A549 (cell line): ENCODE data around the gene SLC9A9. TPM values are rescaled to one million over a fixed set of nuclear protein-coding genes. Genes with fewer than 3 reads are reported as not detected.

Experiments used
- ATAC-seq, 2 experiments: fragments of 200-7000 bp in 1 of 2; fragments of >200 bp in 1 of 2; cut with Nextera tagmentation in 1 of 2; cut with Tn5 transposase in 1 of 2; 3 replicates each; pipeline versions ENCODE4 v1.8.0 to v1.9.1; 2018 to 2020; ENCODE audit warnings: mild to moderate bottlenecking in 1 of 2, moderate library complexity in 1 of 2
- CTCF ChIA-PET: fragments of 300-600 bp; sonication (Branson Sonifier 250); formaldehyde crosslinking; extraction: SDS; loops from one replicate; lab custom pipeline; 2021; ENCODE audit warnings: antibody characterized with exemption, inconsistent platforms; lab: Yijun Ruan, JAX
- POLR2A ChIA-PET: fragments of 350-600 bp; formaldehyde crosslinking; extraction: SDS; loops from one replicate; lab custom pipeline; 2021; ENCODE audit warnings: antibody characterized with exemption, inconsistent platforms; lab: Yijun Ruan, JAX
- DNase-seq, 2 experiments: peaks; one replicate each; pipeline versions ENCODE4 v3.0.0 to v3.0.0-alpha.2; 2011 to 2016; ENCODE audit warnings: low read depth in 1 of 2, low spot score in 1 of 2
- FAIRE-seq: peaks from 2 replicates; lab custom pipeline; 2011; peaks lifted over from hg19 to GRCh38; lab: Jason Lieb, UNC
- H3K27ac ChIP-seq, 2 experiments: fragments of >200 bp; sonication (Bioruptor Twin); formaldehyde crosslinking; 3 replicates each; pipeline ENCODE4 v1.5.1; 2016 to 2017
- H3K4me1 ChIP-seq: fragments of >200 bp; sonication (Bioruptor Twin); formaldehyde crosslinking; 3 replicates; pipeline ENCODE4 v1.6.1; 2016
- H3K4me2 ChIP-seq: fragments of >200 bp; sonication (Bioruptor Twin); formaldehyde crosslinking; 3 replicates; pipeline ENCODE4 v1.6.1; 2016
- H3K4me3 ChIP-seq: fragments of >200 bp; sonication (Bioruptor Twin); formaldehyde crosslinking; 3 replicates; pipeline ENCODE4 v1.5.1; 2016
- H3K9me3 ChIP-seq: fragments of >200 bp; sonication (Bioruptor Twin); formaldehyde crosslinking; 3 replicates; pipeline ENCODE4 v1.6.1; 2016
- CBX8 ChIP-seq: fragments of 200-600 bp; sonication (generic); IDR thresholded peaks from 2 replicates; pipeline ENCODE4 v1.6.1; 2016
- CHD2 ChIP-seq: fragments of 150-350 bp; IDR thresholded peaks from 2 replicates; pipeline ENCODE4 v1.6.1; 2014; ENCODE audit warnings: low read length; ENCODE audit not compliant: partially characterized antibody
- CHD4 ChIP-seq: fragments of 200-600 bp; sonication (generic); IDR thresholded peaks from 2 replicates; pipeline ENCODE4 v1.6.1; 2016; ENCODE audit warnings: antibody characterized with exemption, mild to moderate bottlenecking, borderline replicate concordance
- E2F6 ChIP-seq: IDR thresholded peaks from 2 replicates; pipeline ENCODE4 v1.6.1; 2012; ENCODE audit warnings: low read depth, borderline replicate concordance
- EHF ChIP-seq: fragments of 250-450 bp; sonication (Bioruptor Pico); IDR thresholded peaks from 2 replicates; pipeline ENCODE4 v1.5.0; 2020; ENCODE audit warnings: mild to moderate bottlenecking
- ESRRA ChIP-seq: fragments of 150-350 bp; IDR thresholded peaks from 2 replicates; pipeline ENCODE4 v1.6.1; 2014; ENCODE audit warnings: mild to moderate bottlenecking, low read length, borderline replicate concordance
- GATA3 ChIP-seq: IDR thresholded peaks from 2 replicates; pipeline ENCODE4 v1.6.1; 2012; ENCODE audit warnings: borderline replicate concordance
- HDAC2 ChIP-seq: fragments of 200-600 bp; sonication (generic); IDR thresholded peaks from 2 replicates; pipeline ENCODE4 v1.6.1; 2016
- HOXB5 ChIP-seq: fragments of 250-450 bp; sonication (Bioruptor Pico); IDR thresholded peaks from 2 replicates; pipeline ENCODE4 v1.5.0; 2020; ENCODE audit warnings: mild to moderate bottlenecking, moderate library complexity
- NFE2L2 ChIP-seq: fragments of 150-350 bp; conservative IDR thresholded peaks from 2 replicates; pipeline ENCODE4 v1.6.1; 2014; ENCODE audit warnings: low read length
- POLR2AphosphoS2 ChIP-seq: conservative IDR thresholded peaks from 2 replicates; pipeline ENCODE4 v1.6.1; 2012; ENCODE audit warnings: low read length, improper control_type of control experiment, inconsistent platforms
- RCOR1 ChIP-seq: fragments of 150-350 bp; IDR thresholded peaks from 2 replicates; pipeline ENCODE4 v1.6.1; 2014; ENCODE audit warnings: antibody characterized with exemption, low read length, low read depth
- RFX5 ChIP-seq: fragments of 450-650 bp; IDR thresholded peaks from 2 replicates; pipeline ENCODE4 v1.7.1; 2014; ENCODE audit warnings: antibody characterized with exemption, mild to moderate bottlenecking, moderate library complexity
- RNF2 ChIP-seq: fragments of 200-600 bp; sonication (generic); IDR thresholded peaks from 2 replicates; pipeline ENCODE4 v1.6.1; 2016; ENCODE audit warnings: low read depth, mild to moderate bottlenecking, antibody characterized with exemption, moderate library complexity, borderline replicate concordance
- USF2 ChIP-seq: fragments of 450-650 bp; IDR thresholded peaks from 2 replicates; pipeline ENCODE4 v1.6.1; 2014; ENCODE audit warnings: antibody characterized with exemption
- ZC3H11A ChIP-seq: fragments of 450-650 bp; IDR thresholded peaks from 2 replicates; pipeline ENCODE4 v1.6.1; 2014; ENCODE audit warnings: antibody characterized with exemption, mild to moderate bottlenecking
- WGBS: methylation state at CpG from one replicate; pipeline ENCODE4 v1.1.6; 2017; ENCODE audit errors: missing lambda C conversion rate; 5-methylcytosine and 5-hydroxymethylcytosine counted together
- polyA plus RNA-seq, 4 experiments: library from polyadenylated mRNA; depleted of rRNA in 3 of 4; stranded (reverse); fragments of >200 nt; fragmentation: RNase III in 1 of 4; extraction: RNeasy Plus Mini Kit Qiagen cat#74134 plus additional on column Dnase treatment in 1 of 4; gene quantifications; 2 replicates in 3 of 4; 3 replicates in 1 of 4; pipeline ENCODE4 v1.2.3, GENCODE V29; 2011 to 2017
- TF ChIP-seq, protein P1 (sequence below): fragments of 250-450 bp; sonication (Bioruptor Pico); IDR thresholded peaks from 2 replicates; pipeline ENCODE4 v1.5.0; 2021; ENCODE audit warnings: mild to moderate bottlenecking, moderate library complexity, borderline replicate concordance
- TF ChIP-seq, protein P2 (sequence below): IDR thresholded peaks from 2 replicates; pipeline ENCODE4 v1.6.1; 2012
- TF ChIP-seq, protein P3 (sequence below): fragments of >200 bp; sonication (Bioruptor Twin); formaldehyde crosslinking; IDR thresholded peaks from 3 replicates; pipeline ENCODE4 v1.6.1; 2016

The SLC9A9 gene
- polyA plus RNA-seq, 2 of the 4 experiments (the other 2 are of a cell fraction), result 0.10 to 0.32 TPM

GRCh38 chr3:143750841-143751240 lies 97.4 kb downstream of the SLC9A9 start:
- TF ChIP-seq CHD2 (no peak), E2F6 (no peak), POLR2AphosphoS2 (no peak), RNF2 (no peak), ESRRA (no peak), HOXB5 (CRISPR knock-in tag) (no peak), ZC3H11A (no peak), CBX8 (no peak), NFE2L2 (no peak), CHD4 (no peak)
- TF ChIP-seq, protein P1, sequence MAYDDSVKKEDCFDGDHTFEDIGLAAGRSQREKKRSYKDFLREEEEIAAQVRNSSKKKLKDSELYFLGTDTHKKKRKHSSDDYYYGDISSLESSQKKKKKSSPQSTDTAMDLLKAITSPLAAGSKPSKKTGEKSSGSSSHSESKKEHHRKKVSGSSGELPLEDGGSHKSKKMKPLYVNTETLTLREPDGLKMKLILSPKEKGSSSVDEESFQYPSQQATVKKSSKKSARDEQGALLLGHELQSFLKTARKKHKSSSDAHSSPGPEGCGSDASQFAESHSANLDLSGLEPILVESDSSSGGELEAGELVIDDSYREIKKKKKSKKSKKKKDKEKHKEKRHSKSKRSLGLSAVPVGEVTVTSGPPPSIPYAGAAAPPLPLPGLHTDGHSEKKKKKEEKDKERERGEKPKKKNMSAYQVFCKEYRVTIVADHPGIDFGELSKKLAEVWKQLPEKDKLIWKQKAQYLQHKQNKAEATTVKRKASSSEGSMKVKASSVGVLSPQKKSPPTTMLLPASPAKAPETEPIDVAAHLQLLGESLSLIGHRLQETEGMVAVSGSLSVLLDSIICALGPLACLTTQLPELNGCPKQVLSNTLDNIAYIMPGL, result no peak
- TF ChIP-seq, protein P2, sequence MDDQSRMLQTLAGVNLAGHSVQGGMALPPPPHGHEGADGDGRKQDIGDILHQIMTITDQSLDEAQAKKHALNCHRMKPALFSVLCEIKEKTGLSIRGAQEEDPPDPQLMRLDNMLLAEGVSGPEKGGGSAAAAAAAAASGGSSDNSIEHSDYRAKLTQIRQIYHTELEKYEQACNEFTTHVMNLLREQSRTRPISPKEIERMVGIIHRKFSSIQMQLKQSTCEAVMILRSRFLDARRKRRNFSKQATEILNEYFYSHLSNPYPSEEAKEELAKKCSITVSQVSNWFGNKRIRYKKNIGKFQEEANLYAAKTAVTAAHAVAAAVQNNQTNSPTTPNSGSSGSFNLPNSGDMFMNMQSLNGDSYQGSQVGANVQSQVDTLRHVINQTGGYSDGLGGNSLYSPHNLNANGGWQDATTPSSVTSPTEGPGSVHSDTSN, result no peak
- TF ChIP-seq, protein P3, sequence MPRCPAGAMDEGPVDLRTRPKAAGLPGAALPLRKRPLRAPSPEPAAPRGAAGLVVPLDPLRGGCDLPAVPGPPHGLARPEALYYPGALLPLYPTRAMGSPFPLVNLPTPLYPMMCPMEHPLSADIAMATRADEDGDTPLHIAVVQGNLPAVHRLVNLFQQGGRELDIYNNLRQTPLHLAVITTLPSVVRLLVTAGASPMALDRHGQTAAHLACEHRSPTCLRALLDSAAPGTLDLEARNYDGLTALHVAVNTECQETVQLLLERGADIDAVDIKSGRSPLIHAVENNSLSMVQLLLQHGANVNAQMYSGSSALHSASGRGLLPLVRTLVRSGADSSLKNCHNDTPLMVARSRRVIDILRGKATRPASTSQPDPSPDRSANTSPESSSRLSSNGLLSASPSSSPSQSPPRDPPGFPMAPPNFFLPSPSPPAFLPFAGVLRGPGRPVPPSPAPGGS, result no peak
- FAIRE-seq (no peak), DNase-seq (no peak), ATAC-seq (no peak)
- Histone ChIP-seq H3K9me3 (no peaks in the 10 kb centered on the region), H3K27ac (no peak overlapping the region), H3K4me2 (no peak overlapping the region), H3K4me1 (no peaks in the 10 kb centered on the region), H3K4me3 (no peak overlapping the region)
- 17% methylated on average over 2 of the region's 2 CpGs for WGBS
- CTCF ChIA-PET, result no interaction called here
- POLR2A ChIA-PET, result no interaction called here

DNA sequence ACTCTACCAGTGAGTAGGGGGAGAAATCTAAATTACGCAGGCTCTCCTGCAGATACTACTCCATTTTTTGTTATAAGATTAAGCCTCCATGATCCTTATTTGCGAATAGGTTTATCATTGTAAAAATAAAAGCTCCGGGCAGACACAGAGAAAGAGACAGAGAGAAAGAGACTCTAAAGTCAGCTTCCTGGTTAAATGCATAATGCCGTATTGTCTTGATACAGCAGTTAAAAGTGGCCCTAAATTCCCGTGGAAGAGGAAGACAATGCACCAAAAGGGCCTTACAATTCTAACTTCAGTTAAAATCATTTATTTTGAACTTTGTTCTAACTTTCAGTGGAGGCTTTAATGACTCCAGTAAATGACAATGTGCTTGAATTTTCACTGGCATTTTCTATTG lies 98.3 kb downstream of the SLC9A9 start:
- Histone ChIP-seq H3K4me3 (no peak overlapping the region), H3K9me3 (no peaks in the 10 kb centered on the region), H3K4me2 (no peak overlapping the region), H3K4me1 (no peaks in the 10 kb centered on the region), H3K27ac (no peak overlapping the region)
- WGBS, result 62% methylated on average over 5 of the region's 5 CpGs
- DNase-seq (no peak), ATAC-seq (no peak), FAIRE-seq (no peak)
- ChIA-PET POLR2A (no interaction called here), CTCF (no interaction called here)
- TF ChIP-seq USF2 (no peak), RCOR1 (no peak), CBX8 (no peak), CHD4 (no peak), EHF (CRISPR knock-in tag) (no peak), HDAC2 (no peak), POLR2AphosphoS2 (no peak), RFX5 (no peak), GATA3 (no peak), RNF2 (no peak)
